22Rv1 (cell line): ENCODE measurements around the gene HOXA3.

Experiments
- H3K27ac ChIP-seq: fragments of 450-650 bp; 2 replicates; pipeline ENCODE4 v1.5.1; 2017
- CTCF ChIP-seq: fragments of 450-650 bp; IDR thresholded peaks from 2 replicates; pipeline ENCODE4 v1.5.1; 2017; ENCODE audit warnings: mild to moderate bottlenecking
- ZFX ChIP-seq: fragments of 450-650 bp; IDR thresholded peaks from 2 replicates; pipeline ENCODE4 v1.6.1; 2017; ENCODE audit warnings: antibody characterized with exemption, borderline replicate concordance

Gene HOXA3

GRCh38 chr7:27102581-27103442, 49.6 kb downstream of the HOXA3 start, which contains the start of gene HOXA2:
Gene HOXA2, minus strand, starts transcription at chr7:27102683. Its CDS starts 183 bp downstream, at chr7:27102500.
- TF ChIP-seq ZFX (no peak), CTCF (no peak)
- H3K27ac ChIP-seq, result no peak within 1 kb of the TSS

- TF ChIP-seq CTCF (no peak), ZFX (no peak)
- no peak overlapping the region for H3K27ac ChIP-seq
Measured at GRCh38 chr7:27101957-27102580, 50.3 kb downstream of the HOXA3 start.

GRCh38 chr7:27101171-27101956, 51.0 kb downstream of the HOXA3 start:
- H3K27ac ChIP-seq, result no peak overlapping the region
- TF ChIP-seq CTCF (no peak), ZFX (no peak)

GRCh38 chr7:27100694-27101170, 51.7 kb downstream of the HOXA3 start:
- TF ChIP-seq CTCF (no peak), ZFX (no peak)
- H3K27ac ChIP-seq, result no peak overlapping the region

GRCh38 chr7:27099453-27100370, 52.7 kb downstream of the HOXA3 start:
- no peak overlapping the region for H3K27ac ChIP-seq
- TF ChIP-seq CTCF, result no peak
- no peak for TF ChIP-seq ZFX
